Loucy (cell line): ENCODE data around the gene STIM1.

ENCODE experiments used
- H2AFZ ChIP-seq: fragments of 200-600 bp; sonication (generic); 2 replicates; pipeline ENCODE4 v1.6.0; 2016; ENCODE audit warnings: antibody characterized with exemption, mild to moderate bottlenecking, low read length, moderate library complexity
- H3F3A ChIP-seq: fragments of 200-600 bp; 2 replicates; pipeline ENCODE4 v1.6.0; 2016; ENCODE audit warnings: antibody characterized with exemption, low read depth, mild to moderate bottlenecking
- H3K27me3 ChIP-seq: fragments of 200-600 bp; sonication (generic); 2 replicates; pipeline ENCODE4 v1.6.1; 2014; ENCODE audit warnings: low read length, mild to moderate bottlenecking; ENCODE audit not compliant: insufficient read depth, poor library complexity, severe bottlenecking
- H3K36me3 ChIP-seq: fragments of 200-600 bp; sonication (generic); 2 replicates; pipeline ENCODE4 v1.6.1; 2016; ENCODE audit warnings: low read length; ENCODE audit not compliant: insufficient read depth
- H3K4me1 ChIP-seq: fragments of 200-600 bp; sonication (generic); 2 replicates; pipeline ENCODE4 v1.5.1; 2014; ENCODE audit warnings: low read length, mild to moderate bottlenecking; ENCODE audit not compliant: insufficient read depth, poor library complexity, severe bottlenecking
- H3K4me2 ChIP-seq: fragments of 200-600 bp; sonication (generic); 2 replicates; pipeline ENCODE4 v1.6.0; 2014; ENCODE audit warnings: antibody characterized with exemption, low read length, low read depth, mild to moderate bottlenecking; ENCODE audit not compliant: poor library complexity, severe bottlenecking
- H3K4me3 ChIP-seq: fragments of 200-600 bp; sonication (generic); 2 replicates; pipeline ENCODE4 v1.5.1; 2014; ENCODE audit warnings: low read length, mild to moderate bottlenecking, mixed read lengths; ENCODE audit not compliant: poor library complexity, severe bottlenecking
- H3K79me2 ChIP-seq: fragments of 200-600 bp; sonication (generic); 2 replicates; pipeline ENCODE4 v1.6.1; 2014; ENCODE audit warnings: low read length; ENCODE audit not compliant: insufficient read depth
- H3K9ac ChIP-seq: fragments of 200-600 bp; sonication (generic); 2 replicates; pipeline ENCODE4 v1.6.0; 2014; ENCODE audit warnings: mild to moderate bottlenecking, low read depth, low read length, moderate library complexity; ENCODE audit not compliant: poor library complexity, severe bottlenecking
- H3K9me2 ChIP-seq: fragments of 200-600 bp; sonication (generic); replicated peaks from 2 replicates; pipeline ENCODE4 v1.6.1; 2016; ENCODE audit warnings: low read depth, low read length, mixed read lengths
- H3K9me3 ChIP-seq: fragments of 200-600 bp; sonication (generic); 2 replicates; pipeline ENCODE4 v1.6.1; 2014; ENCODE audit warnings: mild to moderate bottlenecking, antibody characterized with exemption, low read length, low read depth; ENCODE audit not compliant: insufficient read depth
- H4K20me1 ChIP-seq: fragments of 200-600 bp; sonication (generic); 2 replicates; pipeline ENCODE4 v1.6.0; 2014; ENCODE audit warnings: antibody characterized with exemption, low read length, mild to moderate bottlenecking; ENCODE audit not compliant: insufficient read depth, poor library complexity, severe bottlenecking
- EZH2phosphoT487 ChIP-seq: fragments of 200-600 bp; IDR thresholded peaks from 2 replicates; pipeline ENCODE4 v1.6.1; 2018; ENCODE audit warnings: antibody characterized with exemption, mild to moderate bottlenecking, moderate library complexity, borderline replicate concordance
- TF ChIP-seq, protein P1 (sequence below): fragments of 200-600 bp; sonication (generic); conservative IDR thresholded peaks from 2 replicates; pipeline ENCODE4 v1.5.1; 2014; ENCODE audit warnings: mild to moderate bottlenecking, antibody characterized with exemption, low read length

Gene STIM1

DNA sequence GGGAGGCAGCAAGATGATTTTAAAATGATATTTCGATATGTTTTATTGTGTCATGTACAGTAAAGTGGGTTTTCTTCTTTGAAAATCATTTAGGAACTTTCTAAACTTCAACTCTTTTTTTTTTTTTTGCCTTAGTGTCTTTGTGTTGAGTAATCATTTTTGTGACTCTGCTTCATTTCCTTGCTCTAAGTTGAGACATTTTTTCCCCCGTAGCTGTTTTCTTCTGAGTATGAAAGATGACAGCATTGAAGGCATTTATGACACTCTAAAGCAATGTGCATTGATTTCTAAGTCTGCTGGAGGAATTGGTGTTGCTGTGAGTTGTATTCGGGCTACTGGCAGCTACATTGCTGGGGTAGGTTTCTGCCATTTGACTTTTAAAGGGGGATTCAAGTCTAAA, 262.6 kb downstream of the STIM1 start:
- peaks cover 88% of the 10 kb centered on the region for H3K36me3 ChIP-seq
- H3K9ac ChIP-seq: no peak overlapping the region
- peaks cover 8% of the 10 kb centered on the region; the same call in 1 of the 2 replicates for H3K79me2 ChIP-seq
- H3K4me2 ChIP-seq: no peak overlapping the region
- H4K20me1 ChIP-seq: no peaks in the 10 kb centered on the region
- TF ChIP-seq, protein P1, sequence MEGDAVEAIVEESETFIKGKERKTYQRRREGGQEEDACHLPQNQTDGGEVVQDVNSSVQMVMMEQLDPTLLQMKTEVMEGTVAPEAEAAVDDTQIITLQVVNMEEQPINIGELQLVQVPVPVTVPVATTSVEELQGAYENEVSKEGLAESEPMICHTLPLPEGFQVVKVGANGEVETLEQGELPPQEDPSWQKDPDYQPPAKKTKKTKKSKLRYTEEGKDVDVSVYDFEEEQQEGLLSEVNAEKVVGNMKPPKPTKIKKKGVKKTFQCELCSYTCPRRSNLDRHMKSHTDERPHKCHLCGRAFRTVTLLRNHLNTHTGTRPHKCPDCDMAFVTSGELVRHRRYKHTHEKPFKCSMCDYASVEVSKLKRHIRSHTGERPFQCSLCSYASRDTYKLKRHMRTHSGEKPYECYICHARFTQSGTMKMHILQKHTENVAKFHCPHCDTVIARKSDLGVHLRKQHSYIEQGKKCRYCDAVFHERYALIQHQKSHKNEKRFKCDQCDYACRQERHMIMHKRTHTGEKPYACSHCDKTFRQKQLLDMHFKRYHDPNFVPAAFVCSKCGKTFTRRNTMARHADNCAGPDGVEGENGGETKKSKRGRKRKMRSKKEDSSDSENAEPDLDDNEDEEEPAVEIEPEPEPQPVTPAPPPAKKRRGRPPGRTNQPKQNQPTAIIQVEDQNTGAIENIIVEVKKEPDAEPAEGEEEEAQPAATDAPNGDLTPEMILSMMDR: no peak
- no peak for TF ChIP-seq EZH2phosphoT487
- no peaks in the 10 kb centered on the region for H3F3A ChIP-seq
- no peaks in the 10 kb centered on the region for H3K9me2 ChIP-seq
- no peak overlapping the region for H3K4me3 ChIP-seq
- no peak overlapping the region for H2AFZ ChIP-seq
- no peaks in the 10 kb centered on the region for H3K9me3 ChIP-seq
- H3K4me1 ChIP-seq: no peaks in the 10 kb centered on the region
- H3K27me3 ChIP-seq: no peaks in the 10 kb centered on the region

DNA sequence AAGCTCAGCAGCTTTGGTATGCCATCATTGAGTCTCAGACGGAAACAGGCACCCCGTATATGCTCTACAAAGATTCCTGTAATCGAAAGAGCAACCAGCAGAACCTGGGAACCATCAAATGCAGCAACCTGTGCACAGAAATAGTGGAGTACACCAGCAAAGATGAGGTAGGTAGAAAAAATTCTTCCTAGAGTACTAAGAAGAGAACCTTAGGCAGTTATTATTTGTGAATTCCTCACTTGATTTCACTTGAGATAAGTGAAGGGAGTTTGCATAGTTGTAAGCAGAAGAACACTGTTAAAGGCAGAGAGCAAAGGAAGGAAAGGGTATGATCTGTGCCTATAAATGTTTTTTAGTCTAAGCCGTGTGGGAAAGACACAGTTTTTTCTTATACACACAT, 267.8 kb downstream of the STIM1 start:
- H3K4me1 ChIP-seq: no peaks in the 10 kb centered on the region
- no peak overlapping the region for H2AFZ ChIP-seq
- H3K9me3 ChIP-seq: no peaks in the 10 kb centered on the region
- H3K4me2 ChIP-seq: no peak overlapping the region
- no peak overlapping the region for H3K9ac ChIP-seq
- no peaks in the 10 kb centered on the region for H4K20me1 ChIP-seq
- no peaks in the 10 kb centered on the region for H3K9me2 ChIP-seq
- no peak overlapping the region for H3K4me3 ChIP-seq
- peaks cover 8% of the 10 kb centered on the region; the same call in 1 of the 2 replicates for H3K79me2 ChIP-seq
- H3K27me3 ChIP-seq: no peaks in the 10 kb centered on the region
- peaks cover 94% of the 10 kb centered on the region for H3K36me3 ChIP-seq
- TF ChIP-seq, protein P1: no peak
- no peak for TF ChIP-seq EZH2phosphoT487
- no peaks in the 10 kb centered on the region for H3F3A ChIP-seq

DNA sequence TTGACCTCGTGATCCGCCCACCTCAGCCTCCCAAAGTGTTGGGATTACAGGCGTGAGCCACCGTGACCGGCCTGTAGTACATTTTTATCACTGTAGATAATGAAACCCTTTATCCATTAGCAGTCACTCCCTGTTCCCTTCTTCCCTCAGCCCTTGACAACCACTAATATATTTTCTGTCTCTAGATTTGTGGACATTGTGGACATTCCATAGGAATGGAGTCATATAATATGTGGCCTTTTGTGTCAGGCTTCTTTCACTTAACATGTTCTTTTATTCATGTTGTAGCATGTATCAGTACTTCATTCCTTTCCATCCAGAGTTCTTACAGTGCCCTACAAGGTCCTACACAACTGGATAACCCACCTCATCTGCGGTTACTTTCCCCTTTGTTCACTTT, 269.7 kb downstream of the STIM1 start:
- Histone ChIP-seq H3F3A (no peaks in the 10 kb centered on the region), H3K36me3 (peaks cover 87% of the 10 kb centered on the region), H4K20me1 (no peaks in the 10 kb centered on the region), H3K9me3 (no peaks in the 10 kb centered on the region), H3K9me2 (no peaks in the 10 kb centered on the region), H3K27me3 (no peaks in the 10 kb centered on the region), H3K4me2 (no peak overlapping the region), H3K9ac (no peak overlapping the region), H3K79me2 (no peaks in the 10 kb centered on the region), H2AFZ (no peak overlapping the region), H3K4me3 (no peak overlapping the region), H3K4me1 (no peaks in the 10 kb centered on the region)
- TF ChIP-seq, protein P1: no peak
- no peak for TF ChIP-seq EZH2phosphoT487
